GM19455 (cell line): ENCODE data around the gene B9D2.
A peak's percentile ranks its signal among the peaks of the same experiment; 100 is the strongest.

Experiments used
- ATAC-seq: cut with Tn5 transposase; IDR thresholded peaks from one replicate; pipeline ENCODE4 v1.9.1; 2021; ENCODE audit not compliant: unreplicated experiment

Gene B9D2

DNA sequence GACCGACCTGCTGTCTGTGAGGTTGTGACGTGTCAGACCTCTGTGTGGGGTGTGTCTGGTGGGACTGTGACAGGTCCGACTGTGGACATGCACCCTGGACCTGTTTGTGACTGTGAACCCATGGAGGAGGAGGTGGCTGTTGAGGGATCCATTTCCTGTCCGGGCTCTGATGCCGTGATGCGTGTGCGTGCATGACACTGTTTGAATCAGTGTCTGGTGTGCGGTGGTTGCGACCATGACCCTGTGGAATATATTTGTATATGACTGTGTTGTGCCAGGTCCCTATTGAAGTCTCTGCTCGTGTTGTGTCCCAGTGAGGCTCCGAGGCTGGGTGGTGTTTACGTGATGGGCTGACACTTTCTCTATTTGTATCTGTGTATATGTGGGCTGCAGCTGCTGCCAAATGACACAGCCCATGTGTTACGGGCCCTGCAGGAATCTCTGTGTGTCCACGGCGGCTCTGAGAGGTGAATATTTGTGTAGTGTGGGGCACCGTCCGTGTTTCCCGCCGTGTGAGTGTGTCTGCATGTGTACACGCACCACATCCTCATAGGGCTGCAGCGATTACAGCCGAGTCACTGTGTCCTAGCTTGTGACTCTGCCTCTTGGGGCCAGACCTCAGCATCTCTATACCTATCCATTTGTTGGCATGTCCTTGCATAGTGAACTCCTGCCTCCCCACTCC is 35.6 kb downstream of the B9D2 start:
- no peak for ATAC-seq

DNA sequence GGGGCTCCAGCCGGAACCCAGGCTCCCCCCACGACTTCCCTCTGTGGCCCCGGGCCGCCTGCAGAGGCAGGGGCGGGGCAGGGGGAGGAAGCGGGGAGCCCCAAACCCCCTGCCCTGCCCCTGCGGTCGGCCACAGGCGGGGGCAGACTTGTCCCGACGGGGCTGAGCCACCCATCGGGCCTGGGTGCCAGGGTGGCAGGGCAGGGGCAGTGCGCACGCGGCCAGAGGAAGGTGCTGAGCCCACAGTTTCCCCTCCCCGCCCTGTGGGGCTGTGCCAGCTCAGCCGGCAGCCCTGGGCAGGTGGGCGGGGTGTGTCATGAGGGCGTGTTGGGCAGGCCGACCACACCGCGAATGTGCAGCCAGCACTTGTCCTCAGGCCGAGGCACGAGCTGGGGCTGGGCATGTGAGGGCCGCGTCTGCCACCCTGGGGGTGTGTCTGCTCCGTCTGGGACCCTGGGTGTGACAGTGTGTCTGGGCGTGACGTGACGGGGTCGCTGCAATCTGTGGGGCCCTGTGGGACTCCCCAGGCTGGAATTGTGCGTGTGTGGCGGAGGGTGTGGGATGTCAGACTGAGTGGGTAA is 36.3 kb downstream of the B9D2 start:
- ATAC-seq, result peak; percentile 52

DNA sequence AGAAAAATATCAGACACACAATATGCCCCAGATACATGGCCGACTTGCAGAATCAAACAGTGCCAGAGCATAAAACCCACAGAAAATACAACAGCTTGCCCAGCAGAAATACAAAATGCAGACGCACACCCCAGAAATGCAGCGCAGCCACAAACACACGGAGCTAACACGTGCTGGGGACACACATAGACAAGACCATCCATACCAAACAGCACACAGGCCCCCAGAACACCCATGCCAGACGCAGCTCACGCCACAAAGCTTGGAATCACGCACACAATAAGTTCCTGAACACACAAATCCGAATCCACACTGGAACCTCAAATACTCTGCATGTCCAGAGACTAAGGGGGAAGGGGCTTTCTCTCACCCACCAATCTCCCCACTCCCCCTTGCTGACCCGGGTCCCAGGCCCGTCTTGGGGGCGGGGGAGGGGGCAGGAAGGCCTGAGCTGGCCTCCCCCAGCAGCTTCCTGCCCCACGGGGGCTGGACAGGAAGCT is 36.8 kb downstream of the B9D2 start:
- peak; percentile 8 for ATAC-seq

DNA sequence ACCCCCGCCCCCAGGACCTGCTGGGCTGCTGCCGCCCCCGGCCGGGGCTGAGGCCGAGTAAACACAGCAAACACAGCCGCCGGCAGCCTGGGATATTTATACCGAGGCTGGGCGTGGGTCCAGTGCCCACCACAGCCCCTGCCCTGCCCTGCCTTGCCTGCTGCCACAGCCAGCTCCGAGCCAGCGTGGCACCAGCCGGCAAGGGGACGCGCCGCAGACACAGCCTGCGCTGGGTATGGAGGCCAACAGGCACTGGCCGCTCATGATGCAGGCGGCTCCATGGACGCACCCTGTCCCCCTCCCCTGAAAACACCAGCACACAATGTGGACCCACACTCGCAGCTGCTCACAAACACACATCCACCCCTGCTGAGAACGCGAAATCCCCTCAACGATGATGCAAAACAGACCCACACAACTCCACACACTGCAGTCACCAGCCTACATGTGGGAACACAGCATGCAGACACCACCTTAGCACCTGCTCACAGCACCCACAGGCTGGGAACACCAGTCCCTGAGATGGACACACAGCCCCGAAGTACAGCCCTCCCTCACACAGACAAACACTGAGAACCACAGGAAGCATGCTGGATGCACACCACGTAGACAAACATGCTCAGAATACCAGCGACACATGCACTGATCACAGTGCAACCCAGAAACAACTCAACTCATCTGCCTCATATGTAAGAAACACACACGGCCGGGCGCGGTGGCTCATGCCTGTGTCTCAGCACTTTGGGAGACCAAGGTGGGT is 37.8 kb downstream of the B9D2 start:
- ATAC-seq, result no peak

DNA sequence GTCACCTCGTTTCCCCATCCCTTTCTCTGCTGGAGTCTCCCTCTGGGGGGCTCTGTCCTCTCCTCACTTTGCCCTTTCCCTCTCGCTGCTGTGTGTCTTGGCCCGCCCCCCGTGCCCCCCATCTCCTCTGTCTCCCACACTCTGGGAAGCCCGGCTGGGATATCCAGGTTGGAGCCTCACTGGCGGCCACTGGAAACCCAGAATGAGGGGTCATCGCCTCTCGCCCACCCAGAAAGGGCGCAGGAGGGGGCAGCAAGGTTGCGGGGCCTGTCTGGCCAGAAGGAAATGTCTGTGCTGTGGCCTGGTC is 38.4 kb downstream of the B9D2 start:
- ATAC-seq, result no peak

DNA sequence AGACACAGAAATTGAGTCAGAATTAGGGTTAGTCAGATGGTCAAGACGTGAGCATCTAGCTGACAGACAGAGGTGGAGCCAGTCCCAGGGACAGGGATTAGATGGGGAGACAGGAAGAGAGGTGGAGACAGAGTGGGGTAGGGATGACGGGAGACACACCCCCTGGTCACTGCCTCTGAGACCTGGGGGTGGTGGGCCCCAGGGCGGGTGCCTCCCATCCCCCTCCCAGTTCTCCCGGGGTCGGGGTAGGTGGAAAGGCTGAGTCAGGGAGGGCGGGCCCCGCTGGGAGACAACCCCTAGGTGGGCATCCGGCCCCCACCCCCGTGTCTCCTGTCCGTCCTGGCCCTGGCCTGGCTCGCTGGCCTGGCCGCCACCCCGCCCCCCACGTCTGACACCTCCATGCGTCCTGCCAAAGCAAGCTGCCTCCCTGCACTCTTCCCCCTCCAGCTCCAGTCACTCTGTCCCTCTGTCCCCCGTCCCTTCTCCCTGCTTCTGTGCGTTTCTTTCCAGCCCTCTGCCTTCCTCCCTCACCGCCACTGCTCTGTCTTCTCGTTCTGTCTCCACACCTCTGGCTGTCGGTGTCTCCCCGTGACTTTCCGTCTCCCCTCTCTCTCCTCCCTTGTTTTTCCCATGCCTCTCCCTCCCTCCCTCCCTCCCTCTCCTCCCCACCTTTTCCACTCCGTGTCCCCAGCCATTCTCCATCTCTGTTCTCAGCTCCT is 38.9 kb downstream of the B9D2 start:
- no peak for ATAC-seq

DNA sequence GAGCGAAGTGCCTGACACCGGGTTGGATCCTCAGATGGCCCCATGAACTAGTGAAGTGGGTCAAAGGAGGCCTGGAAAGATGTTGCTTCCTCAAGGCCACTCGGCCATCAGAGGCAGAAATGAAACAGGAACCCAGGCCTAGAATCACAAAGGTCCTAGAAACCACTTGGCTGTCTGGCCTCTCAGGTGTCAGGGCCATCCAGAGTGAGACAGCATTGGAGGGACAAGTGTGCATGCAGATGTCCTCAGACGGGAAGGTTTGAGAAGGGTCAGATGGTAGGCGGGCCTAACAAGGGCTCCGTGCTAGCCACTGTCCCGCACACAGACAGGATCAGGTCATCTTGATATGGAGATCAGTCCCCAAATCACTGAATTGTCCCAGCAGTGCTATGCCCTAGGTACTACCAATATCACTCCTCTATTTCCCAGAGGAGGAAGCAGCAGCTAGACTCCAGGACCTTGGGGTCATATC is 39.7 kb downstream of the B9D2 start:
- no peak for ATAC-seq

DNA sequence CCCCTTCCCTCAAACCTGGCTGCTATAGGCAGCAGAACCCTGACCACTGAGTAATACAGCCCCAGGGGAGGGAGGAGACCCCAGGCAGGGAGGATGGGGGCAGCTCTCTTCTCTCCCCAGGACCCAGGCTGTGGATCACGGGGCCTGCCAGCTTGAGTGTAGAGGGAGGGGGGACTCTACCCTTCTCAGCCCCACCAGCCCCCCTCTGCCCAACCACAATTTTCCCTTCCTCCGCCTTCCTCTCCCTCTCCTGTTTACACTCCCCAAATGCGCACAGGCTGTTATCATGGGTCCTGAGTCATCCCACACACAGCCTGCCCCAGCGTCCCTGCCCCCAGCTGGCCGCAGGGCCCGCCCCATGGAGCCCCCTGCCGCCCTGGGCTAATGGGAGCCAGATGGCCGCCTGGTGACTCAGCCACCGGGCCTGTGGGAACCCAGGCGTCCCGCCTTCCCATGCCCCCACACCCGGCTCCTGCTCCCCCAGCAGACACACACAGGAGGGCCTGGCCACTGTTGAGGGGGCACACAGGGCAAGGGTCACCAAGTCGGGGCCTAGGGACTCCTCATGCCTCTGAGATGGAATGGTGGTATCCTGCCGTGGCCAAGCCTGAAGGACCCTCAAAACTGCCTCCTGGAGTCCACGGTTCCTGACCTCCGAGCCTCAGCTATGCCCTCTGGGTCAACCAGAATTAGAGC is 40.4 kb downstream of the B9D2 start:
- ATAC-seq, result no peak

DNA sequence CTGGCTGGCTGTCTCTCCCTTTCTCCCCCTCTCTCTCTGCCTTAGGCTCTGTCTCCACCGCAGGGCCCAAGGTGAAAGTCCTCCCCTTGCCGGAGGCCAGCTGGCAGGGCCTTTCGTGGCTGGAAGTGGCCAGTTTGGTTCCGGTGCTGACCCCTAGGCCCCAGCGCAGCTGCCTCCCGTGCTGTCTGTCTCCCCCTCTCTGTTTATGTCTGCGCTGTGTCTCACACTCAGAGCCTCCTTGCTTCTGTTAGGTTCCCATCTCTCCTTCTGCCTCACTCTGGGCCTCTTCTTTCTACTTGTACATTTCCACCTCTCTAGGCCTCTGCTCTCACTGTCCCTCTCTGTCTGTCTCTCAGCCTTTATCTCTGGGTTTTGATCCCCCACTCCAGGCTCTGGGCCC is 40.9 kb downstream of the B9D2 start:
- ATAC-seq, result no peak

DNA sequence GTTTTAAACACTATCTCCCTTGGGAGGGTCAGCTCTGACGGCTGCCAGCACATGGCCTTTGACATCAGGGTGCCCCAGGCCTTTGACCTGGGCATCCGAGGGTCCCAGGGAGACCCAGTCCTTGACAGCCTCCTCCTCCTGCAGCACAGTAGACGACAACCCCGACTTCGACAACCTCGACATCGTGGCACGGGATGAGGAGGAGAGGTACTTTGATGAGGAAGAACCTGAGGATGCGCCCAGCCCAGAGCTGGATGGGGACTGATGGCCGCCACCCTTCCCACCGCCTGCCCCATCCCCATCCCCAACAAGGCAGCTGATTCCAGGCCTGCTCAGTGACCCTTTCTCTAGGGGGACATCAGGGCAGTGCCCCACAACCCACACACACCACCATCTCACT is 41.5 kb downstream of the B9D2 start:
- ATAC-seq, result no peak

DNA sequence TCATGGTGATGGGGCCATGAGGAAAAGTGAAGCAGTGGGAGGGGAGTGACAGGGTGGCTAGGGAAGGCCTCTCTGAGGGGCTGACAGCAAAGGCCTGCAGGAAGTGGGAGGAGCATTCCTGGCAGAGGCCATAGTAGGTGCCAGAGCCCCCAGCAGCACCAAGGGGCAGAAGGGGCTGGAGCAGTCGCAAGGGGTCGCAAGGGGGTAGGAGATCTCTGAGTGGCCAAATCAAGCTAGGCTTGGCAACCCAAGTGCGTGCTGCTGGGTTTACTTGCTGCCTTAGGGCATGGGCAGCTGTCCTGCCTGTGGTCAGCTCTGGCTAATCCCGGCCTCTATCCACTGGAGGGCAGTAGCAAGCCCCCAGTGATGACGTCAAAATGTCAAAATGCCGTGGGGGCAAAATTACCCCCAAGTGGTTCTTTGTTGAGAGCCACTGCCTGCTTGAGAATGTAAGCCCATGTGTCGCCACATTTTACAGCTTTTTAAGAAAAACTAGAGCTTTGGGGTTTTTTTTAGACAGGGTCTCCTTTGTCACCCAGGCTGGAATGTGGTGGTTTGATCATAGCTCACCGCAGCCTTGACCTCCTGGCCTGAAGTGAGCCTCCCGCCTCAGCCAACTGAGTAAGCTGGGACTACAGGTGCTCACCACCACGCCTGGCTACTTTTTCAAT is 42.2 kb downstream of the B9D2 start:
- ATAC-seq, result no peak

DNA sequence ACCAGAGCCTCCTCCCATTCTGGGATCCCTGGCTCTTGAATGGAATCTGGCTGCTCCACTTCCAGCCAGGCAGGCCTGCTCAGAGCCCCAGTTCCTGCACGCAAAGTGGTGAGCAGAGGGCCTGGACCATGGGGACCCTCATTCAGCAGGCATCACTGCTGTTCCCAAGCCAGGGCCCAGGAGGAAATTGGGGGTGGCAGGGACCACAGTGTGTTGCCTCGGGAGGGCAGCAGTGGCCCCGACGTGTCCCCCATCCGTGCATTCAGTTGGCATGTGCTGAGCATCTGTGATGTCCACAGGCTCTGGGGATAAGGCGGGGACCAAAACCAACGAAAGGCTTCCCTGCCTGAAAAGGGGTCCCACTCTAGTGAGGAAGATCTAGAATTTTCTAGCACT is 42.7 kb downstream of the B9D2 start:
- no peak for ATAC-seq

DNA sequence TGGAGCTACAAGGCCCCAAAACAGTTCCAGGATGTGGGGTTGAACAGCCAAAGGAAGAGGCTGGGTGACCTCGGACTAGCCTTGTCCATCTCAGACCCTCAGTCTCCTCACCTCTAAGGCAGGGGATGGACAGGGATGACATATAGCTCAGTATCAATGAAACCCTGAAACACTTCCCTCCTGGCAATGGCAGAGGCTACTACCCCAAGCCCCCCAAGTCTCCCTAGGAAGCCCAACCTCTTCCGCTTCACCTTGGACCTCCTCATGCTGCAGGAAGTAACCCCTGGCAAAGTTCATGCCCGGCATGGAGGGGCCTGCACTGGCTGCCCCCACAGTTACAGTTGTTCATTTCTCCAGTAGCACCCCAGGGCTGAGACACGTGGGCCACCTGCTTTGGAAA is 43.4 kb downstream of the B9D2 start:
- ATAC-seq, result no peak

DNA sequence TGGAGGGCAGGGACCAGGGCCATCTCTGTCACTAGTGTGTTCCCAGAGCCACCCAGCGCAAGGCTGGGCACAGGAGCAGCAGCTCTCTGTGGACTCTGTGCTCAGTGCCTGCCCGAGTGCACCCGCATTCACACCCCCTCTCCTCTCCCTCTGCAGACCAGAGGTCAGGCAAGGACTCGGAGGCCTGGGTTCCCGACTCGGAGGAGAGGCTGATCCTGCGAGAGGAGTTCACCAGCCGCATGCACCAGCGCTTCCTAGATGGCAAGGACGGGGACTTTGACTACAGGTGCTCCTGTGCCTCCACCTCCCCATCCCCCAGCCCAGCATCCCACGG is 43.8 kb downstream of the B9D2 start:
- ATAC-seq, result no peak

DNA sequence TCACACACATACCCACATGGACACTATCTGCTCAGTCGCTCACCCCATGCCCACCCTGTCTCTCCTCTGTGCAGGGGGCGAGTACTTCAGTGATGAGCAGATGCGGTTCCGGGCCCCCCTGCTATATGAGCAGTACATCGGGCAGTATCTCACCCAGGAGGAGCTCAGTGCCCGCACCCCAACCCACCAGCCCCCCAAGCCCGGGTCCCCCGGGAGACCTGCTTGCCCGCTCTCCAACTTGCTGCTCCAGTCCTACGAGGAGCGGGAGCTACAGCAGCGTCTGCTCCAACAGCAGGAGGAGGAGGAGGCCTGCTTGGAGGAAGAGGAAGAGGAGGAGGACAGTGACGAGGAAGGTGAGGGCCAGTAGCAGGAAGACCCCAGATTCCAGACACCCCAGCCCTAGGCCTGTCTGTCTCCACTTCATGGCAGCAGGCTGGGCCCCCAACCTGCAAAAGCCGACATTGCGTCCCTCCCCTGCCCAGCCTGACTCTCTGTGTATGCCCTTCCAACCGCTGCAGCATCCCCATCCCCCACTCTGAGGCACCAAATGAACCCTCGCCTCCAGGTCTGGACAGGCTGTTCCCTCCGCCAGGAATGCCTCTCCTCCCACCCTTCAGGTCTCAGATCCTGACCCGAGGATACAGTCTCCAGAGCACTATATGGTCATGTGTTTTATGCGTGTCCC is 44.3 kb downstream of the B9D2 start:
- ATAC-seq, result no peak

DNA sequence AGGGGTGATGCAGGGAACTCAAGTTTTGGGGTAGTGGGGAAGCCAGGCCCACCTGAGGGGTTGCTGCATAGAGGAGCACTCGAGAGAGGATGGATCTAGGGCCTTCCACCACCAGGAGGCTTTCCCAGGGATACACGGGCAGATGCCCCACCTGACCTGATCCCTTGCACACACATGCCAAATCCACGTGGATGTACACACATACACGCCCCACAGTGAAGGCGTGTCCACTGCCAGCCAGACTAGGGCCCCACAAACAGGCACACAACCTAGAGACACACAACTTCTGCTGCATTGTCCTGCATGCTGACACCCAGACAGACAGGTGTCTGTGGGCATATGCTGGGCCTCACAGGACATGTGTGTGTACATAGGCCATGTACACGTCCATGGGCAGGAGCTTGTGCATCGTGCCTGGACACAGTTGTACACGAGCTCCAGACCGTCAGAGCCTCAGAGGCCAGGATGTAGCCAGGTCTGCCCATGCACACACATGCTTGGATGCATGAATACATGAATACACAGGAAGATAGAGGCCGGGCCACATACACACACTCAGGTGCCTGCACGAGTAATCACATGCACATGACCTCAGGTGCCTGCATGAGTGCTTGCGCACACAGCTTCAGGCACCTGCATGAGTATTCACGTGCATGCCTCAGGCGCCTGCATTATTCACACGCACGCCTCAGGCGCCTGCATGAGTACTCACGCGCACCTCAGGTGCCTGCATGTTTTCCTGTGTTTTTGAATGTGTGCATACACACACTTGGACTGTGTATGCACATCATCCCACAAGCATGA is 45.1 kb downstream of the B9D2 start:
- ATAC-seq, result no peak

DNA sequence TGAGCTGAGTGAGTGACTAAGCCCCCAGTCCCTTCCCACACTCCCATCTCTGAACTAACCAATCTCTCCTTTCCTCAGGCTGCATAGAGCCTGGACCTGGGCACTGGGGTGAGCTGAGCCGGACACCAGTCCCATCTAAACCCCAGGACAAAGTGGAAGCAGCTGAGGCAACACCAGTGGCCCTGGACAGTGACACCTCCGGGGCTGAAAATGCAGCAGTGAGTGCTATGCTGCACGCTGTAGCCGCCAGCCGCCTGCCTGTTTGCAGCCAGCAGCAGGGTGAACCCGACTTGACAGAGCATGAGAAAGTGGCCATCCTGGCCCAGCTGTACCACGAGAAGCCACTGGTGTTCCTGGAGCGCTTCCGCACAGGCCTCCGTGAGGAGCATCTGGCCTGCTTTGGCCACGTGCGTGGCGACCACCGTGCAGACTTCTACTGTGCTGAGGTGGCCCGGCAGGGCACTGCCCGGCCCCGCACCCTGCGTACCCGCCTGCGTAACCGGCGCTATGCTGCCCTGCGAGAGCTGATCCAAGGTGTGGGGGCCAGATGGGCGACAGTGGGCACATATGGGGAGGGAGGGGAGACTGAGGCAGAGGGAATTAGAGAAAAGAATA is 47.5 kb downstream of the B9D2 start:
- no peak for ATAC-seq

DNA sequence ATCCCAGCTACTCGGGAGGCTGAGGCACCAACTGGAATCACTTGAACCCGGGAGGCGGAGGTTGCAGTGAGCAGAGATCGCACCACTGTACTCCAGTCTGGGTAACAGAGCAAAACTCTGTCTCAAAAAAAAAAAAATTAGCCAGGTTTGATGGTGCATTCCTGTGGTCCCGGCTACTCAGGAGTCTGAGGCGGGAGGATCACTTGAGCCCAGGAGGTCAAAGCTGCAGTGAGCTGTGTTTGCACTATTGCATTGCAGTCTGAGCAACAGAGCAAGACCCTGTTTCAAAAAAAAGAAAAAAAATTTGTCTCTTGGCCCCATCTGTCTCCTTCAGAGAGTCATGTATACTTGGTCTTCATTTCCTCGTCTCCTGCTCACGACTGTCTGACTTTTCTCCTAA is 52.3 kb downstream of the B9D2 start:
- no peak for ATAC-seq

DNA sequence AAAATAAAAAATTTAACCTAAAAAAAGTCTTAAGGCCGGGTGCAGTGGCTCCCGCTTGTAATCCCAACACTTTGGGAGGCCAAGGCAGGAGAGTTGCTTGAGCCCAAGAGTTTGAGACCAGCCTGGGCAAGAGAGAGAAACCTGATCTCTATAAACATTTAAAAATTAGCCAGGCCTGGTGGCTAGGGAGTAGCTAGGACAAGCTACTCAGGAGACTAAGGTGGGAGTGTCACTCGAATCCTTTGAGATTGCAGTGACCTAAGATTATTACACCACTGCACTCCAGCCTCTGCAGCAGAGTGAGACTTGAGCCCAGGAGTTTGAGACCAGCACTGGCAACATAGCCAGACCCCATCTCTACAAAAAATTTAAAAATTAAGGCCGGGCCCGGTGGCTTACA is 52.9 kb downstream of the B9D2 start:
- ATAC-seq, result no peak
